HG02973 (cell line): ENCODE results near the gene AJM1.
"Not testable (repeated sequence)": the region's sequence is repeated elsewhere in the genome, so short reads cannot be mapped to it uniquely, and the experiment has no call there.

ENCODE experiments used
- ATAC-seq: cut with Tn5 transposase; IDR thresholded peaks from one replicate; pipeline ENCODE4 v1.9.1; 2021; ENCODE audit warnings: moderate library complexity; ENCODE audit not compliant: unreplicated experiment

AJM1 gene

GRCh38 chr9:136829981-136830885 lies 12.0 kb upstream of the AJM1 start:
- ATAC-seq = no peak

GRCh38 chr9:136831002-136831719 lies 11.1 kb upstream of the AJM1 start:
- ATAC-seq = no peak

- ATAC-seq = no peak
Observed at GRCh38 chr9:136831720-136832104, 10.6 kb upstream of the AJM1 start.

- no peak for ATAC-seq
Observed at GRCh38 chr9:136832581-136832980, 9.7 kb upstream of the AJM1 start.

- not testable (repeated sequence) for ATAC-seq
Observed at GRCh38 chr9:136833381-136834048, 8.8 kb upstream of the AJM1 start.

GRCh38 chr9:136835162-136835931 lies 6.9 kb upstream of the AJM1 start:
- ATAC-seq = no peak

GRCh38 chr9:136835932-136836904 lies 6.1 kb upstream of the AJM1 start:
- no peak for ATAC-seq

GRCh38 chr9:136837146-136837855 lies 5.0 kb upstream of the AJM1 start:
- ATAC-seq = no peak

- not testable (repeated sequence) for ATAC-seq
Observed at GRCh38 chr9:136837856-136838277, 4.4 kb upstream of the AJM1 start.

- no peak for ATAC-seq
Observed at GRCh38 chr9:136838314-136839228, 3.7 kb upstream of the AJM1 start.

- no peak for ATAC-seq
Observed at GRCh38 chr9:136839229-136840139, 2.8 kb upstream of the AJM1 start.

GRCh38 chr9:136840140-136840876 lies 2.0 kb upstream of the AJM1 start:
- ATAC-seq = no peak

GRCh38 chr9:136840877-136841645 lies 1.2 kb upstream of the AJM1 start:
- no peak for ATAC-seq

- ATAC-seq = not testable (repeated sequence)
Observed at GRCh38 chr9:136841646-136842379, 465 bp upstream of the AJM1 start.
